GM12892 (cell line): ENCODE data around the gene NEGR1.

ENCODE experiments used
- POLR2A ChIP-seq: IDR thresholded peaks from 2 replicates; pipeline ENCODE4 v1.6.1; 2011; ENCODE audit warnings: low read depth, low read length, control low read depth
- TAF1 ChIP-seq: IDR thresholded peaks from 2 replicates; pipeline ENCODE4 v1.6.1; 2011; ENCODE audit warnings: low read depth, mild to moderate bottlenecking, control low read depth, low read length, borderline replicate concordance

DNA sequence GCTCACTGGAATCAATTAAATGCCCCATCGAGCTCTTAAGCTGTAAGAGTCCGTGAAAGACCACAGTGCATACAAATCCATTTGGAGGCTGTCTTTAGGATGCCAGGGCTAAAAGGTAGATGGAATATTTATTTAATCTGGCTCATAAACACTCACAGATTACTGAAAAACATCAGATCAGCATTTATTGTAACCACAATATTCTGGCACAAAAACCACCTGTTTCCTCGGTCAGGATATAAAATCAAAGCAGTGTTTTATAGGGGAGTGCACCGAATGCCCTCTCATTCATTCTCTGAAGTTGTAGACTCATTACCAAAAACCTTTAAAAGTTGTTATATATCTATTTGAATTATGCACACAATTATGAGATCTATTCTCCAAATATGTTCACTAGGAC lies 500.9 kb downstream of the NEGR1 start:
- TF ChIP-seq TAF1 (no peak), POLR2A (no peak)
